Measurements from ENCODE around the gene ZNF407.
"Not testable (repeated sequence)": the region's sequence is repeated elsewhere in the genome, so short reads cannot be mapped to it uniquely, and the experiment has no call there.

The ZNF407 gene

GRCh38 chr18:74936343-74936742 lies 338.7 kb downstream of the ZNF407 start:
- DNase-seq (ENCODE audit: low spot score), result no peak

GRCh38 chr18:74937291-74937690 lies 339.6 kb downstream of the ZNF407 start:
- no peak for DNase-seq (ENCODE audit: low spot score)

- no peak for DNase-seq (ENCODE audit: low spot score)
Measured at GRCh38 chr18:74940856-74941255, 343.2 kb downstream of the ZNF407 start.

GRCh38 chr18:74942319-74942910 lies 344.7 kb downstream of the ZNF407 start:
- no peak for DNase-seq (ENCODE audit: low spot score)

- no peak for DNase-seq (ENCODE audit: low spot score)
Measured at GRCh38 chr18:74944676-74945075, 347.0 kb downstream of the ZNF407 start.

- peak; percentile 7 for DNase-seq (ENCODE audit: low spot score)
Measured at GRCh38 chr18:74945774-74946545, 348.3 kb downstream of the ZNF407 start.

GRCh38 chr18:74946646-74947375 lies 349.1 kb downstream of the ZNF407 start:
- DNase-seq (ENCODE audit: low spot score), result peak; percentile 13

GRCh38 chr18:74947417-74947816 lies 349.7 kb downstream of the ZNF407 start:
- no peak for DNase-seq (ENCODE audit: low spot score)

GRCh38 chr18:74947875-74948274 lies 350.2 kb downstream of the ZNF407 start:
- DNase-seq (ENCODE audit: low spot score), result no peak

- DNase-seq (ENCODE audit: low spot score), result no peak
Measured at GRCh38 chr18:74949611-74950010, 351.9 kb downstream of the ZNF407 start.

GRCh38 chr18:74950479-74950878 lies 352.8 kb downstream of the ZNF407 start:
- DNase-seq (ENCODE audit: low spot score), result no peak

GRCh38 chr18:74951165-74951760 lies 353.6 kb downstream of the ZNF407 start:
- DNase-seq (ENCODE audit: low spot score), result no peak

- no peak for DNase-seq (ENCODE audit: low spot score)
Measured at GRCh38 chr18:74957588-74958224, 360.0 kb downstream of the ZNF407 start.

- no peak for DNase-seq (ENCODE audit: low spot score)
Measured at GRCh38 chr18:74959216-74959615, 361.5 kb downstream of the ZNF407 start.

GRCh38 chr18:74961596-74961995 lies 363.9 kb downstream of the ZNF407 start:
- no peak for DNase-seq (ENCODE audit: low spot score)

- DNase-seq (ENCODE audit: low spot score), result peak; percentile 25
Measured at GRCh38 chr18:74963820-74964446, 366.3 kb downstream of the ZNF407 start.

- no peak for DNase-seq (ENCODE audit: low spot score)
Measured at GRCh38 chr18:74965682-74966081, 368.0 kb downstream of the ZNF407 start.

- no peak for DNase-seq (ENCODE audit: low spot score)
Measured at GRCh38 chr18:74967438-74967837, 369.8 kb downstream of the ZNF407 start.

GRCh38 chr18:74967979-74968378 lies 370.3 kb downstream of the ZNF407 start:
- no peak for DNase-seq (ENCODE audit: low spot score)

GRCh38 chr18:74971358-74971757 lies 373.7 kb downstream of the ZNF407 start:
- not testable (repeated sequence) for DNase-seq (ENCODE audit: low spot score)

GRCh38 chr18:74971776-74972175 lies 374.1 kb downstream of the ZNF407 start:
- DNase-seq (ENCODE audit: low spot score), result not testable (repeated sequence)

- no peak for DNase-seq (ENCODE audit: low spot score)
Measured at GRCh38 chr18:74972354-74972753, 374.7 kb downstream of the ZNF407 start.
